Parathyroid adenoma (tissue), 2 donors: Measurements from ENCODE around the gene FNDC1.

Source experiments
- H2AFZ ChIP-seq: fragments of 300-600 bp; sonication (generic); one replicate; pipeline ENCODE4 v1.7.0; 2017; ENCODE audit warnings: antibody characterized with exemption, mild to moderate bottlenecking
- H3K27ac ChIP-seq: fragments of 300-600 bp; sonication (generic); one replicate; pipeline ENCODE4 v1.7.0; 2017
- H3K27me3 ChIP-seq: fragments of 300-600 bp; sonication (generic); one replicate; pipeline ENCODE4 v1.7.0; 2017; ENCODE audit warnings: low read length; ENCODE audit not compliant: control insufficient read depth, insufficient read depth
- H3K36me3 ChIP-seq: fragments of 300-600 bp; sonication (generic); one replicate; pipeline ENCODE4 v1.7.0; 2017; ENCODE audit warnings: low read length; ENCODE audit not compliant: control insufficient read depth, insufficient read depth
- H3K4me1 ChIP-seq: fragments of 300-600 bp; sonication (generic); one replicate; pipeline ENCODE4 v1.7.0; 2017; ENCODE audit warnings: control low read depth
- H3K4me2 ChIP-seq: fragments of 300-600 bp; sonication (generic); one replicate; pipeline ENCODE4 v1.7.0; 2017; ENCODE audit warnings: low read length
- H3K4me3 ChIP-seq: fragments of 300-600 bp; sonication (generic); one replicate; pipeline ENCODE4 v1.7.0; 2017; ENCODE audit warnings: low read depth, low read length
- H3K79me2 ChIP-seq: fragments of 300-600 bp; sonication (generic); one replicate; pipeline ENCODE4 v1.7.0; 2017; ENCODE audit warnings: control low read depth
- H3K9ac ChIP-seq: fragments of 300-600 bp; sonication (generic); one replicate; pipeline ENCODE4 v1.7.0; 2017; ENCODE audit warnings: mild to moderate bottlenecking
- H3K9me3 ChIP-seq: fragments of 300-600 bp; sonication (generic); one replicate; pipeline ENCODE4 v1.7.0; 2017; ENCODE audit warnings: low read length; ENCODE audit not compliant: control insufficient read depth
- TF ChIP-seq, protein P1 (sequence below): fragments of 300-600 bp; sonication (generic); IDR thresholded peaks from one replicate; pipeline ENCODE4 v1.7.0; 2017; ENCODE audit warnings: antibody characterized with exemption, mild to moderate bottlenecking
- donor health status: primary hyperparathyroidism.

The FNDC1 gene

DNA sequence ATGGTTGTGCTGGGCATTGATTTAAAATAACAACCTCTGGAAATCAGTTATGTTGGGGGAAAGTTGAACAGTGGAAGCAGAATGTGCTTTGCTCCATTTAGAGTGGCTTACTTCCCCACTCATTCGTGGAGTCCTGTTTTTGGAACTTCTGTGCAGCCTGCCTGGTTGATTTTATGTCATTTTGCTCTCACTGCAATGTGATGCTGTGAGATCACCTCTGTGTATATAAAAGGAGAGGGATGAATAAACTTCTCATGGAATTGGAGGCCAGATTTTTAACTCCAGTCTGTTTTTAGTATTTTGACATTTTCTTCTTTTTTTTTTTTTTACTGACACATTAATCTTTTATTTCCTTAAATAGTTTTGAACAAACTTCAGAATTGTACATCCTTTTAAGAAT lies 139.0 kb downstream of the FNDC1 start:
- Histone ChIP-seq H3K9me3 (no peaks in the 10 kb centered on the region), H3K4me1 (no peaks in the 10 kb centered on the region), H3K9ac (no peak overlapping the region), H3K36me3 (no peaks in the 10 kb centered on the region), H3K79me2 (no peaks in the 10 kb centered on the region), H3K27me3 (no peaks in the 10 kb centered on the region), H2AFZ (no peak overlapping the region), H3K27ac (no peak overlapping the region), H3K4me3 (no peak overlapping the region), H3K4me2 (no peak overlapping the region)
- TF ChIP-seq, protein P1, sequence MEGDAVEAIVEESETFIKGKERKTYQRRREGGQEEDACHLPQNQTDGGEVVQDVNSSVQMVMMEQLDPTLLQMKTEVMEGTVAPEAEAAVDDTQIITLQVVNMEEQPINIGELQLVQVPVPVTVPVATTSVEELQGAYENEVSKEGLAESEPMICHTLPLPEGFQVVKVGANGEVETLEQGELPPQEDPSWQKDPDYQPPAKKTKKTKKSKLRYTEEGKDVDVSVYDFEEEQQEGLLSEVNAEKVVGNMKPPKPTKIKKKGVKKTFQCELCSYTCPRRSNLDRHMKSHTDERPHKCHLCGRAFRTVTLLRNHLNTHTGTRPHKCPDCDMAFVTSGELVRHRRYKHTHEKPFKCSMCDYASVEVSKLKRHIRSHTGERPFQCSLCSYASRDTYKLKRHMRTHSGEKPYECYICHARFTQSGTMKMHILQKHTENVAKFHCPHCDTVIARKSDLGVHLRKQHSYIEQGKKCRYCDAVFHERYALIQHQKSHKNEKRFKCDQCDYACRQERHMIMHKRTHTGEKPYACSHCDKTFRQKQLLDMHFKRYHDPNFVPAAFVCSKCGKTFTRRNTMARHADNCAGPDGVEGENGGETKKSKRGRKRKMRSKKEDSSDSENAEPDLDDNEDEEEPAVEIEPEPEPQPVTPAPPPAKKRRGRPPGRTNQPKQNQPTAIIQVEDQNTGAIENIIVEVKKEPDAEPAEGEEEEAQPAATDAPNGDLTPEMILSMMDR, result no peak

DNA sequence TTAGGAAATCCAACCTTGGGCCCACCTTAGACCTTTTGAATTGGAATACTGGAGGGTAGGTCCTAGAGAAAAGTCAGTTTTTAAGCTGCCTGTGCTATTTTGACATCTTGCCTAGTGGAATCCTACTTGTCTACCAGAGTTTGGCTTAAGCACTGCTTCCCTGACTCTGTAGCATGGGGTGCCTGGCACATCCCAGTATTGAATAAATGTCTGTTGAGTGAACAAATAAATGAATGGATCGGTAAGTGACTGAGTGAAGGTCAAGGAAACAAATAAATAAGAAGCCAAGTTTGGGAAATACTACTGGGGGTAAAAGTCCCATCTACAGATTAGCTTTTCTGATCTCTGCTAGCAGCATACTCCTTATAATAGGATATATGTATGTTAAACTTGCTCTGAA lies 140.5 kb downstream of the FNDC1 start:
- H3K79me2 ChIP-seq, result no peaks in the 10 kb centered on the region
- H2AFZ ChIP-seq, result no peak overlapping the region
- H3K4me2 ChIP-seq, result no peak overlapping the region
- H3K36me3 ChIP-seq, result no peaks in the 10 kb centered on the region
- H3K27ac ChIP-seq, result no peak overlapping the region
- no peaks in the 10 kb centered on the region for H3K4me1 ChIP-seq
- no peaks in the 10 kb centered on the region for H3K27me3 ChIP-seq
- no peaks in the 10 kb centered on the region for H3K9me3 ChIP-seq
- no peak overlapping the region for H3K4me3 ChIP-seq
- no peak overlapping the region for H3K9ac ChIP-seq
- TF ChIP-seq, protein P1, result no peak

DNA sequence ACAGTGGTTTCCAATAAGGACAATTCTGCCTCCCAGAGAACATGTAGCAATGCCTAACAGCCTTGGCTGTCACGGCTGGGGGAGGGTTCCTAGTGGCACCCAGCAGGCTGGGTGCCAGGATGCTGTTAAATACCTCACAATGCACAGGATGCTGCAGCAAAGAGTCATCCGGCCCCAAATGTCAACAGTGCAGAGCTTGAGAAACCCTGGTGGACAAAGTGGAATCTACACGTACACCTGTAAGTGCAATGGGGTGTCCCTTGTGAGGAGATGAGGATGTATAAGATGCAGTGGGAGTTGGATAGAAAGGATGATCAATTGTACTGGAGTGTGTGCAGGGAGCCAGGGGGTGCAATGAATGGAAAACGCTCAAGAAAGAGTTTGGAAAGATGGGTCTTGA lies 142.4 kb downstream of the FNDC1 start:
- H3K9me3 ChIP-seq, result no peaks in the 10 kb centered on the region
- no peak overlapping the region for H2AFZ ChIP-seq
- no peaks in the 10 kb centered on the region for H3K27me3 ChIP-seq
- no peak overlapping the region for H3K4me3 ChIP-seq
- H3K36me3 ChIP-seq, result no peaks in the 10 kb centered on the region
- no peak overlapping the region for H3K4me2 ChIP-seq
- TF ChIP-seq, protein P1, result no peak
- H3K9ac ChIP-seq, result no peak overlapping the region
- no peaks in the 10 kb centered on the region for H3K79me2 ChIP-seq
- no peak overlapping the region for H3K27ac ChIP-seq
- H3K4me1 ChIP-seq, result no peaks in the 10 kb centered on the region

DNA sequence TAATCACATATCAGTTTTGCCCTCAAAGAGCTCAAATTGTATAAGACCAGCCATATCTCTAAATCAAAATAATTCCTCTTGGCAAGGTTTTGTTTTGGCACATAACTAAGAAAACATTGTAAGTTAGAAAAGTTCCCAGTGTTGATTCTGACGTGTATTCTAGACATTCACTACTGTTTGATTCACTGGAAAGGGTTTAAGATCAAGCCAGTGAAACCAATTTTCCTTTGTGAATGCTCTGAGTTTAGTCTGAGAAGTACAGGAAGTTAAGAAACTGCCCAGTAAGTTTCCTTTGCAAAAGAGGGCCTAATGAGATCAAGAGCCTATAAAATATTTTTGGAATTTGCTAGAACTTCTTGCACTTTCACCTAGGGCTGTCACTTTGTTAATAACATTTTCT lies 143.0 kb downstream of the FNDC1 start:
- H3K4me2 ChIP-seq, result no peak overlapping the region
- TF ChIP-seq, protein P1, result no peak
- H3K79me2 ChIP-seq, result no peaks in the 10 kb centered on the region
- H3K27ac ChIP-seq, result no peak overlapping the region
- no peaks in the 10 kb centered on the region for H3K36me3 ChIP-seq
- no peaks in the 10 kb centered on the region for H3K4me1 ChIP-seq
- H3K9me3 ChIP-seq, result no peaks in the 10 kb centered on the region
- H2AFZ ChIP-seq, result no peak overlapping the region
- no peak overlapping the region for H3K4me3 ChIP-seq
- no peak overlapping the region for H3K9ac ChIP-seq
- H3K27me3 ChIP-seq, result no peaks in the 10 kb centered on the region

DNA sequence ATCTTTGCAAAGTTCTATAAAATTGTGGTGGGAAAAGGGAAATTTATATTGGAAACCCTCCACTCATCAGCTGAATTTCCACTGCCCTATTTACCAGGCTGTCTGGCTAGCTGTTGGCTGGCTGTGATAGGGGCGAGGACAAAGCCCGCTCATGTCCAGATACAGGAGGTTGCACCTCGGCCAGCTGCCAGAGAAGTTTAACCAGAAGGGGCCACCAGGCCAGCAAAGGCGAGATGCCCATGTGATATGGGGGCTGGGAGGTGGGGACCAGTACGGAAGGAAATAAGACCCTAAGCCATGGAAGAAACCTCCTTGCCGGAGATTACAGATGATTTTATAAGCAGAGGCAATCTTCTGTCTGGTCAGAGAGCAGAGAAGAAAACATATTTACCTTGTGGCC lies 143.8 kb downstream of the FNDC1 start:
- Histone ChIP-seq H3K4me3 (no peak overlapping the region), H3K27ac (no peak overlapping the region), H3K4me1 (no peaks in the 10 kb centered on the region), H3K9me3 (no peaks in the 10 kb centered on the region), H3K36me3 (no peaks in the 10 kb centered on the region), H3K79me2 (no peaks in the 10 kb centered on the region), H3K4me2 (no peak overlapping the region), H2AFZ (no peak overlapping the region), H3K9ac (no peak overlapping the region), H3K27me3 (no peaks in the 10 kb centered on the region)
- TF ChIP-seq, protein P1, result no peak
